HL-60 (cell line): ENCODE measurements around the gene ZC3H12D.

Experiments
- CTCF ChIP-seq: IDR thresholded peaks from one replicate; pipeline ENCODE4 v1.5.1; 2011; ENCODE audit warnings: low read length, control low read depth, inconsistent platforms; ENCODE audit not compliant: insufficient read depth
- GABPA ChIP-seq: IDR thresholded peaks from 2 replicates; pipeline ENCODE4 v1.6.1; 2012; ENCODE audit warnings: low read depth

DNA sequence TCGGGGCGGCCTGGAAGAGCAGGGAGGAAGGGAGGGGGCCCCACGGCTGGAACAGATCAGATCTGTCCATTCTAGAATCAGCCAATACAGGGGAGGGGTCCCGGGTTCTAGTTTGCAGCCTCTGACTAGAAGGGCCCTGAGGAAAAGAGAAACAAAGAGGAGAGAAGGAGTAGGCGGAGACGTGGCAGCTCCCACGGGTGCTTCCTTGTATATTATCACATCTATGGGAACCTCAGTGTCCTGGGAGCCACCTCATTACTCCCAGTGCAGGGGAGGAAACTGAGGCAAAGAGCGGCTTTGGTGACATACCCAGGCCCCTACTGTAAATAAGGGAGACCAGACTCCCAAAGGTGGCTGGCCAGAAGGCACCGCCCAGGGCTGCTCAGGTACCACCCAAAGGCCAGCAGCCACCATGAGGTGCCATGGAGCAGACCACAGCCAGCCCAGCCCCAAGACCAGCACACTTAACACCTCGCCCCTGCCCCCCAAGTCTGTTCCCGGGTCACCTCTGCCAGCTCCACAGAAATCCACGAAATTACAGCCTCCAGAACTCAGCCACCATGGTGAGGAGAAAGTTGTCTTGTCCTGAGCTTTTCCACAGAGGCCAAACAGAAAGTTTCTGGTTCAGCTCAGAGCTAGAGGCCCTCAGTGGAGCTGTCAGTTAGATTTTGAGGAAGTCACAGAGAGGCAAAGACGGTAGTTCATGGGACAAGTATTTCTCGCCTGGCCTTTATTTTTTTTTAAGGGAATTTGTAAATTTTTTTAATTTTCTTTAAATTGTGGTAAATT is 2.1 kb downstream of the ZC3H12D start:
- TF ChIP-seq CTCF (no peak), GABPA (no peak)
